B cell (primary cell): ENCODE results near the gene ADAMTS17.

Experiments
- CTCF ChIP-seq: fragments of 200-600 bp; IDR thresholded peaks from one replicate; pipeline ENCODE4 v1.8.0; 2022; ENCODE audit warnings: antibody characterized with exemption, mild to moderate bottlenecking
- EZH2 ChIP-seq: IDR thresholded peaks from 2 replicates; pipeline ENCODE4 v1.6.1; 2012; ENCODE audit warnings: borderline replicate concordance, low read depth, mild to moderate bottlenecking, moderate library complexity, low read length; ENCODE audit not compliant: insufficient read depth, poor library complexity, severe bottlenecking

GRCh38 chr15:100335335-100335999 lies 6.3 kb downstream of the ADAMTS17 start:
- TF ChIP-seq EZH2 (no peak), CTCF (no peak)
